Memory B cell (primary cell): Measurements from ENCODE around the gene SYS1.

Experiments used
- ATAC-seq: fragments of 150-1000 bp; cut with Tn5 transposase; 2 replicates; pipeline ENCODE4 v1.10.0; 2021; ENCODE audit warnings: low read depth, mild to moderate bottlenecking, moderate library complexity
- DNase-seq, 2 donors: peaks; one replicate each; pipeline ENCODE4 v3.0.0; 2022; ENCODE audit warnings: low spot score in 2 of 2
- H3K27ac Mint-ChIP-seq: one replicate; pipeline ENCODE4 v1.8.0; 2022; ENCODE audit warnings: mild to moderate bottlenecking, moderate library complexity, mixed read lengths
- H3K27me3 Mint-ChIP-seq: one replicate; pipeline ENCODE4 v1.8.0; 2022; ENCODE audit warnings: mixed read lengths
- H3K36me3 Mint-ChIP-seq: one replicate; pipeline ENCODE4 v1.8.0; 2022; ENCODE audit warnings: mild to moderate bottlenecking, mixed read lengths
- H3K4me1 Mint-ChIP-seq: one replicate; pipeline ENCODE4 v1.8.0; 2022; ENCODE audit warnings: mixed read lengths
- H3K4me3 Mint-ChIP-seq: one replicate; pipeline ENCODE4 v1.8.0; 2022; ENCODE audit warnings: mild to moderate bottlenecking, moderate library complexity, mixed read lengths
- H3K9me3 Mint-ChIP-seq: one replicate; pipeline ENCODE4 v1.8.0; 2022; ENCODE audit warnings: mixed read lengths

The SYS1 gene

DNA sequence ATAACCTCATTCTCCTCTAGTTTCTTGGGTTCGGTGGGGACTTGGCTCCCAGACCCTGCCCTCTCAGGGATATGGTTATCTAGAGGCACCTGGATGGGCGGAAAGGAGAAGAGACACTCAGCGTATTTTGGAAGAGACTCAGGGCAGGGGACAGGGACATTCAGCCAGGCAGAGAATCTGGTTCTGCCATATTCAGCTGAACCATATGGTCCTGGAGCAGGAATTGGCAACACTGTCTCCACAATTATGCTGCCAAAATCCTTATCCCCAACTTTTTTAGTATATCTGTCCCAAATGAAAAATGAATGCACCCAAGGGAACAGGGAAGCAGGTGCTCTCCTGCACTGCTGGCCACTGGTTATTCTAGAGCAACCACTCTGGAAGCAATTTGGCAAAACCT lies 32.5 kb upstream of the SYS1 start:
- Mint-ChIP-seq H3K4me3 (no peak overlapping the region), H3K27ac (no peak overlapping the region), H3K27me3 (no peaks in the 10 kb centered on the region), H3K4me1 (peaks cover 2% of the 10 kb centered on the region), H3K36me3 (no peaks in the 10 kb centered on the region), H3K9me3 (no peaks in the 10 kb centered on the region)
- DNase-seq (no peak), ATAC-seq (no peak)

DNA sequence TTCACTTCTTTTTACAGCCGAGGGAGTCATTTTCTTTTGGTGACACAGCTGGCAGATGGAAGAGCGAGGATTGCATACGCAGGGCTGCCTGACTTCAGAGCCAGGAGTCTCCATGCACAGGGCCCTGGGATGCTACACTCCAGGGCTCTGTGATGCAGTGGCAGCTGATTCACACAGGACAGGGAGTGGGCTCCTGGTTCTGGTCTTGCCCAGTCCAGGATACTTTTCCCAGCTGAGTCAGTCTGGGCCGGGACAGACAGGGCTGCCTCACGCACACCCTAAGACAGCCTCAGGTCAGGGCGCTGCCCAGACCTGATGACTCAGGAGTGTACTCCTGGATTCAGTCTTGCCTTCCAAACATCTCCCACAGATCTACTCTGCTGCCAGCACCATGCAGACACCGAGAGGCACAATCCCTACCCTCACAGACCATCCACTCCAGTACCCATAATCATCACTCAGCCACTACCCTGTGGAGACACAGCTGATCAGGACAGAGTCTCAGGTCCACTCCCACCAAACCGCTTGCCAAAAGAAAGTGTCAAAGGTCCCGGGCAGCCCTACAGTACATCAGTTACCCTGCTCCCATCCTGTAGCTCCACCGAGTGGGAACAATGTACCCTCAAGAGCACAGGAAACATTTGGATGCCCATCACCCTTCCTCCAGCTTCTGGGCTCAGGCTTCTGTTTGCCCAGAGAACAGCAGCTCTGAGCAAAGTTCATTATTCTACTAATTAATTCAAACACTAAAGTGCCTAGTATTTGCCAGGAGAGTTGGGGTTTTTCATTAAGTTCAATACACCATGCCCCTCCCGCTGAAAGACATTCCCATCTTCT lies 26.2 kb upstream of the SYS1 start:
- ATAC-seq (no peak), DNase-seq (no peak)
- H3K9me3 Mint-ChIP-seq, result no peaks in the 10 kb centered on the region
- peaks cover 7% of the 10 kb centered on the region for H3K27me3 Mint-ChIP-seq
- H3K36me3 Mint-ChIP-seq, result no peaks in the 10 kb centered on the region
- H3K4me3 Mint-ChIP-seq, result no peak overlapping the region
- H3K27ac Mint-ChIP-seq, result no peak overlapping the region
- peaks cover 2% of the 10 kb centered on the region for H3K4me1 Mint-ChIP-seq

DNA sequence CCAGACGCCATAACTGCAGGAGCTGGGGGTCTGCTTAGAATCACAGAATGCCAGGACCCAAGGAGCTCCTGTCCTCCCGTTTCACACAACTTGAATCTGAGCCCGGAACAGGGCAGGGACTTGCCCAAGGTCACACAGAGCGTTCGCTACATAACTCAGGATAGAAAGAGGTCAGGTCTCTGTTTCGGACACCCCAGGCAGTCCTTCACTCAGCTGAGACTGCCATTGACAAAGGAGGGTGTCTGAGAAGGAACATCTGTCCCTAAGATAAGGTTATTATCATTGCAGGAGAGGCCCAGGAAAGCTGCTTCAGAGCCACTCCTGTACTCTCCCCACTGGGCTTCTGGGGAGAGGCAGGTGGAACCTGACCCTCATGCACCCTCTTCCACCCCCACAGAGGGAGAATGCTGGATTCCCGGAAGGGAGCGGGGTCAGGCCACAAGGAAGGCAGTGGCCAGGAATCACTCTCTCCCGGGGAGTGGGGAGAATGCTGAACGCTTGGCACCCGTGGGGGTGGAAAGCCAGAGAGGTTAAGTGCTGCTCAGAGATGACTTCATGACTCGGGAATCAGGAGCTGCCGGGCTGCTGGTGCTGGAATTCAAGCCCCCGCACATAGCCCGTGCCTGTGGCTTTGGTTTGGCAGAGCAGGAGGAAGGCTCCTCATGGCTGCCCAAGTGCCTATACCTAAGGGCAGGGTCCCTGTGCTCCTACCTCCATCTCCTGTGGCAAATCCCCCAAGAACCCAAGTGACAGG lies 25.4 kb upstream of the SYS1 start:
- Mint-ChIP-seq H3K27me3 (peaks cover 7% of the 10 kb centered on the region), H3K27ac (no peak overlapping the region), H3K9me3 (no peaks in the 10 kb centered on the region), H3K4me1 (peaks cover 2% of the 10 kb centered on the region), H3K4me3 (no peak overlapping the region), H3K36me3 (no peaks in the 10 kb centered on the region)
- ATAC-seq (no peak), DNase-seq (no peak)

DNA sequence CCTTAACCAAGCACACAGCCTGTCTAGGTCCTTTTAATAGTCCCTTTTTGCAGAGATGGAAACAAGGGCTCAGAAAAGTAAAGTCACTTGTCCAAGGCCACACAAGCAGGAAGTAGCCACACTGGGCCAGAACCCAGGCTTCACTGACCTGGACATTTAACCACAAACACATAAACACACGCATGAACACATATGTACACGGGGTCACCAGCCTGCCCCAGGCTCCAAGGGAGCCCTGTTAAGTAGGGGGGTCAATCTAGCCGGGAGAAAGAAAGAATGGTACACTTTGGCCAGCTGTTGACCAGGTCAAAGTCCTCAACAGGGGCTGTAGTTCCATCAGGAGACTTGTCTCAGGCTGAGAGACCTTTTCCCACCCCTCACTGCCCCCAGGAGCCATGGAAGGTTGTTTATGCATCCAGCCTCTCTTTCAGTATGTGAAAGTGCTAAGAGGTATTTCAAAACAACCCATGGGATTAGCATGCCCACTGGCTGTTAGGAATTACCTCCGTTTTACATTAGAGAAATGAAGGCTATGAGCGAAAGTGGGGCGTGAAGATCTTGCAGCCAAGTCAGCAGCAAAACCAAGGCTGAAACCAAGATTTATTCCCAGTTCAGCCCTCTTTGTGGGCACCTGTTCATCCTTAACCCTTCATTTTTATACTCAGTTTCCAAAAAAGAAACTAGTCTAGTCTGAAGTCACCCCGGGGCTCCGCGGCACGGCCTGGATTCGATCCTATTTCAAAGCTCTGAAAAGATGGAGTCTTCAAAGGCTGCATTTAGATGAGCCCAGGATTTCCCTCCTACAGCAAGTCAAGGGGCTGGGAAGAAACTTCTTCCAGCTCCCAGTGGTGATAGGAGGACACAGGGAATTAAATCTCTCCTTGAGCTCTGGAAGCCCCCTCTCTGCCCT lies 24.6 kb upstream of the SYS1 start:
- DNase-seq (no peak), ATAC-seq (no peak)
- Mint-ChIP-seq H3K36me3 (no peaks in the 10 kb centered on the region), H3K27me3 (peaks cover 7% of the 10 kb centered on the region), H3K4me1 (peaks cover 2% of the 10 kb centered on the region), H3K9me3 (no peaks in the 10 kb centered on the region), H3K27ac (no peak overlapping the region), H3K4me3 (no peak overlapping the region)

DNA sequence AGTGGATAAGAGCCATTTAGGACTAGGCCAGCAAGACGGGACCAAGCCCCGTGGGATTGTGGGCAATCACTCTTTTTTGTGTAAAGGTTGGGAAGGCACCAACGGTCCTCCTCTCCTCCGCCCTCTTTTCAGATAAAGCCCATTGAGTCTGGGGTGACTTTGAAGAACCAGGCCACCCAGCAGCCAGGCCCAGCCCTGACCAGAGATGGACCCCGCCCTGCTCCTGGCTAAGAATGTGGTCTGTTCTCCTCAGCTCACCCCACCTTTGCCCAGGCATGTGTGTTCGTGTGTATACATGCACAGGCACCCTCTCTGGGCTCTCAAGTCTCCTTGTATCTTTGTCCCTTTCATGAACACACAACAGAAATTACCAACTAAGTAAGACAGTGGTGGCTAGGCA lies 23.9 kb upstream of the SYS1 start:
- DNase-seq (no peak), ATAC-seq (no peak)
- Mint-ChIP-seq H3K27me3 (peaks cover 7% of the 10 kb centered on the region), H3K9me3 (no peaks in the 10 kb centered on the region), H3K27ac (no peak overlapping the region), H3K36me3 (no peaks in the 10 kb centered on the region), H3K4me1 (peaks cover 2% of the 10 kb centered on the region), H3K4me3 (no peak overlapping the region)

DNA sequence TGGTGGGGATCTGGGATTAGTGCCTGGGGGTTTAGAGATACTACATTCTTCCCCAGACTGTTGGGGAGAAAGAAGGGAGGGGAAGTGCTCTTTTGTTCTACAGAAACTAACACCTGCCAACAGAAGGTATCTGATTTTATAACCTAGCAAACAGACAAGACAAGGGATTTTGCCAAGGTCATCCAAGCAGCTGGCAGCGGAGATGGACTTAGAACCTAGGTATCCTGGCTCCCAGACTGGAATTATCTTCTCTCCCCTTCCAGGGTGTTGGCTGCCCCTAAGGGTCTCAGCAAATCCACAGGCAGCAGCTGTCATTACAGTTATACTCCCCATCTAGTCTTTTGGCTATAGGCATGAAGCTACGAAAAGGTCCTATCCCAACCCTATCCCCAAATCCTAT lies 23.2 kb upstream of the SYS1 start:
- Mint-ChIP-seq H3K9me3 (no peaks in the 10 kb centered on the region), H3K36me3 (no peaks in the 10 kb centered on the region), H3K4me3 (no peak overlapping the region), H3K4me1 (peaks cover 2% of the 10 kb centered on the region), H3K27ac (no peak overlapping the region), H3K27me3 (peaks cover 7% of the 10 kb centered on the region)
- no peak for ATAC-seq
- no peak for DNase-seq

DNA sequence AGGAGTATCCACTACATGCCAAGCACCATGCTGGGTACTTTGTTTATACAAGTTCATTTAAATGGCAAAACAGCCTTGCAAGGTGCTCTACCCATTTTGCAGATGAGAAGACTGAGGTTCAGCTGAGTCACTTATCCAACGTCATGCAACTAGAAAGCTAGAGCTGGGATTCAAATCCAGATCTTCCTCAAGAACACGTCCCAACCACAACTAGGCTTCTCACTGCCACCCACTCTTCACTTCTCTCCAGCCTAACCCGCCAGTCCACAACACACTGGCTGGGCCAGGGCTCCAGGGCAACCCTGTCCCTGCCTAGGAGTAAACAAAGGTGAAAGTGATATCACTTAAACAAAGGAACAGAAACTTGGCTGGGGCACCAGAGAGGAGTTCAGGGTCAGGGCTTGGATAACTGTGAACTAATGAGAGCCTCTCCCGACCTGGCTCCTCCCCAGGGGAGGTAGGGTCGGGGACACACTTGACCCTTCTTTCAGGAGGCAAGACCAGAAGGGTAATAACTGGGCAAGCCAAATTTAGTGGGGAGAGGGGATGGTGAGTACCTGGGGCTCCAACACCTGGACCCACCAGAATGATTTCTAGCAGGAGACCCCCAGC lies 22.6 kb upstream of the SYS1 start:
- H3K36me3 Mint-ChIP-seq, result no peaks in the 10 kb centered on the region
- no peaks in the 10 kb centered on the region for H3K9me3 Mint-ChIP-seq
- H3K27ac Mint-ChIP-seq, result no peak overlapping the region
- DNase-seq (no peak), ATAC-seq (no peak)
- peaks cover 10% of the 10 kb centered on the region for H3K27me3 Mint-ChIP-seq
- no peak overlapping the region for H3K4me3 Mint-ChIP-seq
- peaks cover 2% of the 10 kb centered on the region for H3K4me1 Mint-ChIP-seq

DNA sequence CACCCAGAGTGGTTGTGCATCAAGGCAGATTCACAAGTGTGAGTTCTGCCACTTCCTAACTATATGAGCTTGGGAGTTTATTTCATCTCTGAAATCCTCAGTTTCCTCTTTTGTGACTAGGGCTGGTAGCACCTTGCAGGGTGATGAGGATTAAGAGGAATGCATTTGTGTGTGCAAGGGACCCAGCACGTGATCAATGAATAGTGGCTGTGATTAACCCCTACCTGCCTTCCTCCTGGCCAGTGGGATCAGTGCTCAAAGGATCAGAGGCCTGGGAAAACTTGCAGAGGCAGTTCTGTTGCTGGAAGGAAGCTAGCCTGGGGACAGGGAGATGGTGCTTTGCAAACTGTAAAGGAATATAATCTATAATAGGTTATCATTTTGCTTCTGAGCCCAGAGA lies 22.0 kb upstream of the SYS1 start:
- Mint-ChIP-seq H3K27me3 (peaks cover 12% of the 10 kb centered on the region), H3K36me3 (no peaks in the 10 kb centered on the region), H3K27ac (no peak overlapping the region), H3K4me3 (no peak overlapping the region), H3K4me1 (peaks cover 2% of the 10 kb centered on the region), H3K9me3 (no peaks in the 10 kb centered on the region)
- ATAC-seq (no peak), DNase-seq (no peak)

DNA sequence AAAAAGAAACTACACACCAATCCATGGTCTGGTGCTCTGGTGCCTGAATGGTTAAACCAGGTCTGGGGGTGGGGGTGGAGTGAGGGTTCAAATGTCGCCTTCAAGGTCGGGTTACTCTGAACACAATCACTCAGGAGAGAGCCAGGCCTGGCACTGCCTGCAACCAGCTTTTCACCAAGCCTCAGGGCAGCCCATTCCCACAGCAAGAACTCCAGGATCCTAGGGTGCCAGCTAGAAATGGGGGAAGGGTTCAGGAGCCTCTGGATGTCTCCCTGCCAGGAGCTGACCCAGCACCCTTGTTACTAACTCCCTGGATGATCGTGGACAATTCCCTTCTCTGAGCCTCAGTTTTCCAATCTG lies 21.4 kb upstream of the SYS1 start:
- H3K27ac Mint-ChIP-seq, result no peak overlapping the region
- H3K4me3 Mint-ChIP-seq, result no peak overlapping the region
- peaks cover 4% of the 10 kb centered on the region for H3K4me1 Mint-ChIP-seq
- H3K27me3 Mint-ChIP-seq, result peaks cover 13% of the 10 kb centered on the region
- DNase-seq (no peak), ATAC-seq (no peak)
- H3K36me3 Mint-ChIP-seq, result no peaks in the 10 kb centered on the region
- no peaks in the 10 kb centered on the region for H3K9me3 Mint-ChIP-seq

DNA sequence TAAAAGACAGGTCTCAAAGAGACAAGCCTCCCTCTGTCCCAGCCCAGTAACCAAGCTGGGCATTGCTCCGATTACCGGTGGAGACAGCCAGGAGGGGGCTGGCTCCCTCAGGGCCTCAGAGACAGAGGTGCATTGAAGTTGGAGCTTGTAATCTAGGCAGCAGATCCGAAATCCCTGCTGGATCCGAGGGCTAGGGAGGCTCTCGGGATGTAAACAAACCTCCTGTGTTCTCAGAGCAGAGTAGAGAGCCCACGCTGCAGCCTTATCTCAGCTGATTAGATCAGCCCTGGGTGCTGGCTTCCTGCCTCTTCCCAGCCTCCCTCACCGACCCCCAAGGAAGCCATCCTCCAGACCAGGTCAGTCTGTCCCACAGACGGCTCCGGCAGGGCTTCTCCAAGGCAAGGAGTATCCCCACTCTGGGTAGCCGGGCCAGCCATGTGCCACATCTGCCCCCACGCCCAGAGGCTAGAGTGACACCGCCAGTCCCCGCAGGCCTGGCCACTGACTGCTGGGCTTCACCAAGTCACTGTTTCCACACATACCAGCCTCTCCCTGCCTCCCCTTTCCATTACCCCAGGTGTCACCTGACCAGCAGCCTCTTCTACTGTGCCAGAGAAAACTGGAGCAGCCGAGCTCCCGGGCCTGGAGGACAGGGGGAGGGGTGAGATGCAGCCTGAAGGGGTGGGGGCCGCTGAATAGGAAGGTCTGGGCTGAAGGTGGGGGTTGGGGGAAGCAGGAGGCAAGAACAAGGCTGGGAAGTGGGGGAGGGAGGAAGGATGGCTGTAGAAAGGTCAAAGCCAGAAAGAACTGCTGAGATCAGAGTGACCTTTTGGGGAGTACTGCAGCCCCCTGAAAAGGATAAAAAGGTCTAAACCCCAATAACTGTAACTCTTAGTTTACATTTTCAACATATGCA lies 20.8 kb upstream of the SYS1 start:
- H3K27ac Mint-ChIP-seq, result no peak overlapping the region
- H3K4me1 Mint-ChIP-seq, result peaks cover 4% of the 10 kb centered on the region
- H3K27me3 Mint-ChIP-seq, result peaks cover 16% of the 10 kb centered on the region
- ATAC-seq (no peak), DNase-seq (no peak)
- H3K9me3 Mint-ChIP-seq, result no peaks in the 10 kb centered on the region
- H3K36me3 Mint-ChIP-seq, result no peaks in the 10 kb centered on the region
- no peak overlapping the region for H3K4me3 Mint-ChIP-seq

DNA sequence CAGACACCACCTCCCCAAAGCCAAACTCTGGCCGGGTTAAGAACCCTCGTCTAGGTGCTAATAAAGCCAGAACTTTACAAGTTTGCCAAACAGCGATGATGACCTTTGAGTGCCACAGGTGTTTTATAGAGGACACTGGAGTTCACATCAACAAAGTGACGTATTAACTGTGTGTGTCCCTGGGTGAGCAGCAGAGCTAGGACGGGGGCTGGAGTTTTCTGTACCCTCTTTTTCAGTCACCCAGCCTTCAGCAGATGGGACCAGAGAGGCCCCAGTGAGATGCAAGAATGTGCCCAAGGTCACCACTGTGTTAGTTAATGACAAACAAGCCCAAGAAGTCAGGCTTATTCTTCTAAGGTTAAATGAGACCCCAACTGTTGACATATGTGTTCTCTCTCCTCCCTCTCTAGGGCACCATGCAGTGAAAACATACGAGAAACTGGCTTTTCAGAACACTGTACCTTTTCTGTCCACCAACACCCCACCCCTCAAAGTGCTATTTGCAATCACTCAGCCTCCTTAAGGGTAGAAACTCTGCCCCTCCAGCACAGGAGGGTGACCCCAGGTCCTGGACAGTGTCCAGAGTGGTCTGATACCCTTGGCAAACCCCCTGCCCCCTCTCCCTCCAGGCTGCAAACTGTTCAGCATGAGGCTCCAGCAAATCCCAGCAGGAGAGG lies 20.0 kb upstream of the SYS1 start:
- H3K27me3 Mint-ChIP-seq, result peaks cover 20% of the 10 kb centered on the region
- no peaks in the 10 kb centered on the region for H3K9me3 Mint-ChIP-seq
- DNase-seq, result no peak
- no peak for ATAC-seq
- H3K4me3 Mint-ChIP-seq, result no peak overlapping the region
- H3K36me3 Mint-ChIP-seq, result no peaks in the 10 kb centered on the region
- peaks cover 9% of the 10 kb centered on the region for H3K4me1 Mint-ChIP-seq
- no peak overlapping the region for H3K27ac Mint-ChIP-seq

DNA sequence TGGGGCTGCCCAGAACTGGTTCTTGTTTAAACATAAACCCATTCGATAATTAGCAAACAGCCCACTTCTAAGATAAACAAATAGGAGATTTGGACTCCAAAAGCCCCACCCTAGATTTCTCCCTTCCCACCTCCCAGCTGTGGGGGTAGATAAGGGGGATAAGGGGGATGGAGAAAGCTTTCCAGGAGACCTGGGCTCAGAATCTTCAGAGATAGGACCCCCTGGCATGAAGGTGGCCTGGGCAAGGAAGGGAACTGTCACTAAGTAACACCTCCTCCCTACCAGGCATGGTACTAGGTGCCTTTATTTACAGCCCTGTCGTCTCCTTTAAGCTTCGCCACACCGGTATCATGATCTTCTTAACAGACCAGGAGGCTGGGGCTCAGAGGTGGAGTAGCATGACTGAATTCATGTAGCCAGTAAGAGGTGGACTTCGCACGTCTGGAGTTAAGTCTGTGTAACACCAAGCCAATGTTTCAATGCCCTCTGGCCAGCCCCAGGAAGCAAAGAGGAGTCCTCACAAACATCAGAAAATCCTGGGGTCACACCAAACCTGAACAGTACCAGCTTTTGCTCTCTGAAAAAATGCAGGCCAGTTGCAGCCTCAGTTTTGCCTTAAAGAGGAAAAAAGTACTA lies 19.3 kb upstream of the SYS1 start:
- DNase-seq (no peak), ATAC-seq (no peak)
- peaks cover 11% of the 10 kb centered on the region for H3K4me1 Mint-ChIP-seq
- no peak overlapping the region for H3K27ac Mint-ChIP-seq
- H3K4me3 Mint-ChIP-seq, result no peak overlapping the region
- H3K36me3 Mint-ChIP-seq, result no peaks in the 10 kb centered on the region
- no peaks in the 10 kb centered on the region for H3K9me3 Mint-ChIP-seq
- H3K27me3 Mint-ChIP-seq, result peaks cover 20% of the 10 kb centered on the region
